ENCODE measurements around the gene LILRB3. TPM values are rescaled to one million over a fixed set of nuclear protein-coding genes. Genes with fewer than 3 reads are reported as not detected.

The LILRB3 gene
- polyA plus RNA-seq, 1 donor (not counting 4 experiments of a cell fraction or from before 2014, with no cell fraction given): not detected

- Histone ChIP-seq H3K9ac (ENCODE audit: control insufficient read depth, extremely low read depth, insufficient read depth, low read length) (no peak overlapping the region), H3K4me2 (ENCODE audit: control insufficient read depth, extremely low read depth, insufficient read depth, low read depth, low read length) (no peak overlapping the region), H3K4me3 (ENCODE audit: control insufficient read depth in 2 of 3, extremely low read depth in 1 of 3, insufficient read depth in 2 of 3, low read depth in 1 of 3, low read length in 3 of 3) (no peak overlapping the region), H3K9me1 (ENCODE audit: control insufficient read depth, extremely low read depth, insufficient read depth, low read length) (no peaks in the 10 kb centered on the region), H3K27me3 (ENCODE audit: control insufficient read depth, extremely low read depth, insufficient read depth, low read length) (peaks cover 17% of the 10 kb centered on the region), H3K36me3 (ENCODE audit: control insufficient read depth in 2 of 2, extremely low read depth in 1 of 2, insufficient read depth in 2 of 2, low read length in 2 of 2) (no peaks in the 10 kb centered on the region), H2AFZ (ENCODE audit: control insufficient read depth, low read length) (no peak overlapping the region), H3K4me1 (ENCODE audit: control insufficient read depth, extremely low read depth, insufficient read depth, low read length) (no peaks in the 10 kb centered on the region), H3K27ac (ENCODE audit: control insufficient read depth, insufficient read depth, low read length) (no peak overlapping the region), H3K79me2 (ENCODE audit: control insufficient read depth, insufficient read depth, low read length) (no peaks in the 10 kb centered on the region), H3K9me3 (ENCODE audit: control insufficient read depth, low read depth, low read length) (no peaks in the 10 kb centered on the region), H4K20me1 (ENCODE audit: control insufficient read depth, extremely low read depth, insufficient read depth, low read length) (no peaks in the 10 kb centered on the region)
- dilution Hi-C loops (cut with MboI; ENCODE audit: extremely low pct_ligation_motif_present, low sequenced_read_pairs): no loop called here
- no peak for TF ChIP-seq CTCF (optimal IDR thresholded peaks at IDR 0.05 in 1 of 3, IDR thresholded peaks at IDR 0.05 in 1 of 3, conservative IDR thresholded peaks at IDR 0.05 in 1 of 3; ENCODE audit: extremely low read depth in 1 of 3, insufficient read depth in 2 of 3, low read length in 3 of 3)
- TF ChIP-seq EZH2 (IDR thresholded peaks at IDR 0.05; ENCODE audit: low read length): no peak
- DNase-seq (ENCODE audit: low read depth, low spot score): no peak
- FAIRE-seq: no peak
Observed at GRCh38 chr19:54252845-54253244, 30.0 kb upstream of the LILRB3 start.

GRCh38 chr19:54252243-54252642 is 29.4 kb upstream of the LILRB3 start:
- Histone ChIP-seq H3K4me1 (ENCODE audit: control insufficient read depth, extremely low read depth, insufficient read depth, low read length) (no peaks in the 10 kb centered on the region), H3K27ac (ENCODE audit: control insufficient read depth, insufficient read depth, low read length) (no peak overlapping the region), H3K27me3 (ENCODE audit: control insufficient read depth, extremely low read depth, insufficient read depth, low read length) (peaks cover 17% of the 10 kb centered on the region), H3K9me3 (ENCODE audit: control insufficient read depth, low read depth, low read length) (no peaks in the 10 kb centered on the region), H3K4me2 (ENCODE audit: control insufficient read depth, extremely low read depth, insufficient read depth, low read depth, low read length) (no peak overlapping the region), H2AFZ (ENCODE audit: control insufficient read depth, low read length) (no peak overlapping the region), H3K79me2 (ENCODE audit: control insufficient read depth, insufficient read depth, low read length) (no peaks in the 10 kb centered on the region), H3K36me3 (ENCODE audit: control insufficient read depth in 2 of 2, extremely low read depth in 1 of 2, insufficient read depth in 2 of 2, low read length in 2 of 2) (no peaks in the 10 kb centered on the region), H3K9me1 (ENCODE audit: control insufficient read depth, extremely low read depth, insufficient read depth, low read length) (no peaks in the 10 kb centered on the region), H3K4me3 (ENCODE audit: control insufficient read depth in 2 of 3, extremely low read depth in 1 of 3, insufficient read depth in 2 of 3, low read depth in 1 of 3, low read length in 3 of 3) (no peak overlapping the region), H3K9ac (ENCODE audit: control insufficient read depth, extremely low read depth, insufficient read depth, low read length) (no peak overlapping the region), H4K20me1 (ENCODE audit: control insufficient read depth, extremely low read depth, insufficient read depth, low read length) (no peaks in the 10 kb centered on the region)
- dilution Hi-C loops (cut with MboI; ENCODE audit: extremely low pct_ligation_motif_present, low sequenced_read_pairs): no loop called here
- no peak for FAIRE-seq
- TF ChIP-seq CTCF (optimal IDR thresholded peaks at IDR 0.05 in 1 of 3, IDR thresholded peaks at IDR 0.05 in 1 of 3, conservative IDR thresholded peaks at IDR 0.05 in 1 of 3; ENCODE audit: extremely low read depth in 1 of 3, insufficient read depth in 2 of 3, low read length in 3 of 3) (no peak), EZH2 (IDR thresholded peaks at IDR 0.05; ENCODE audit: low read length) (no peak)
- DNase-seq (ENCODE audit: low read depth, low spot score): no peak
